A375 (cell line): Measurements from ENCODE around the gene KCNH6. TPM values are rescaled to one million over a fixed set of nuclear protein-coding genes. Genes with fewer than 3 reads are reported as not detected.

Source experiments
- small RNA-seq: library from RNA; depleted of rRNA; stranded (forward); fragments of <200 nt; gene quantifications from one replicate; pipeline ENCODE3, GENCODE V24; 2014
- total RNA-seq: library from RNA; depleted of rRNA; stranded (reverse); fragments of >200 nt; shearing (Covaris generic); gene quantifications from 2 replicates; pipeline ENCODE4 v1.2.3, GENCODE V29; 2014; rRNA removed

The KCNH6 gene
- not detected in 2 replicates for total RNA-seq

GRCh38 chr17:63523253-63523855, at the start of gene KCNH6:
KCNH6 (plus strand) TSS chr17:63523358; CDS start chr17:63523414, 56 bp downstream.

GRCh38 chr17:63476854-63477479, 46.2 kb upstream of the KCNH6 start, which contains the start of gene ACE:
ACE (plus strand) TSS chr17:63477061; CDS start chr17:63477095, 34 bp downstream.

GRCh38 chr17:63549946-63550816, 27.0 kb downstream of the KCNH6 start, which contains the start of gene DCAF7:
DCAF7 (plus strand) TSS chr17:63550477; CDS start chr17:63550678, 201 bp downstream.

Small RNA genes within 50 kb of the gene (small RNA-seq; reads per million reads assigned to genes)
- not detected for gene RNU6-288P

Other genes starting within 250 kb of the KCNH6 start
- gene CYB561, start 77.1 kb upstream of the KCNH6 start, total RNA-seq = 28.0 and 34.9 TPM in 2 replicates
- gene ACE, start 46.3 kb upstream of the KCNH6 start, total RNA-seq = 2.5 and 2.6 TPM in 2 replicates
- gene DCAF7, start 27.1 kb downstream of the KCNH6 start, total RNA-seq = 25.4 and 27.5 TPM in 2 replicates
- 30.1 and 30.6 TPM in 2 replicates for gene TACO1, start 77.5 kb downstream of the KCNH6 start, total RNA-seq
- gene MAP3K3, start 99.1 kb downstream of the KCNH6 start, total RNA-seq = 19.0 and 22.9 TPM in 2 replicates
- gene LIMD2, start 176.8 kb downstream of the KCNH6 start, total RNA-seq = 20.9 and 23.7 TPM in 2 replicates
- 18.3 and 22.6 TPM in 2 replicates for gene STRADA, start 218.4 kb downstream of the KCNH6 start, total RNA-seq